B cell (primary cell): ENCODE measurements around the gene STXBP6. TPM values are rescaled to one million over a fixed set of nuclear protein-coding genes. Genes with fewer than 3 reads are reported as not detected.

Source experiments
- ATAC-seq: fragments of 200-7000 bp; cut with Tn5 transposase; one replicate; pipeline ENCODE4 v1.10.0; 2021; ENCODE audit warnings: low read depth, mild to moderate bottlenecking, moderate number of reproducible peaks, moderate library complexity
- CTCF ChIA-PET: fragments of 350-600 bp; sonication (Branson Sonifier 250); formaldehyde crosslinking; loops from one replicate; lab custom pipeline; 2021; ENCODE audit warnings: antibody characterized with exemption, inconsistent platforms; lab: Charles Lee
- POLR2A ChIA-PET: fragments of 350-600 bp; sonication (Branson Sonifier 250); formaldehyde crosslinking; loops from one replicate; lab custom pipeline; 2021; ENCODE audit warnings: antibody characterized with exemption; lab: Charles Lee
- DNase-seq: peaks from one replicate; pipeline ENCODE4 v3.0.0; 2013
- H2AFZ ChIP-seq: 2 replicates; pipeline ENCODE4 v1.6.1; 2012; ENCODE audit warnings: mild to moderate bottlenecking, low read depth, low read length; ENCODE audit not compliant: insufficient read depth, poor library complexity, severe bottlenecking
- H3K27ac ChIP-seq, 2 donors: 1 replicate in 1 of 2; 2 replicates in 1 of 2; pipeline ENCODE4 v1.5.1; 2012 to 2013; ENCODE audit warnings: low read length in 2 of 2, mild to moderate bottlenecking in 2 of 2, moderate library complexity in 1 of 2
- H3K27me3 ChIP-seq, 4 experiments: fragments of 200-600 bp in 1 of 4; sonication (generic) in 1 of 4; replicated peaks in 1 of 4; 1 replicate in 2 of 4; 2 replicates in 2 of 4; pipeline versions ENCODE4 v1.6.1 to v1.7.0; 2013 to 2016; ENCODE audit warnings: low read length in 3 of 4, mild to moderate bottlenecking in 2 of 4, mixed read lengths in 1 of 4, moderate library complexity in 1 of 4; ENCODE audit not compliant: insufficient read depth in 4 of 4, control insufficient read depth in 3 of 4; ENCODE audit errors: control extremely low read depth in 1 of 4
- H3K36me3 ChIP-seq, 2 experiments: replicated peaks in 1 of 2; 1 replicate in 1 of 2; 2 replicates in 1 of 2; pipeline versions ENCODE4 v1.6.1 to v1.7.1; 2013; ENCODE audit warnings: low read length in 1 of 2; ENCODE audit not compliant: insufficient read depth in 2 of 2, control insufficient read depth in 1 of 2; ENCODE audit errors: control extremely low read depth in 1 of 2, extremely low read depth in 1 of 2
- H3K4me1 ChIP-seq, 2 donors: fragments of 200-600 bp in 1 of 2; sonication (generic) in 1 of 2; 1 replicate in 1 of 2; 2 replicates in 1 of 2; pipeline versions ENCODE4 v1.5.1 to v1.6.1; 2013 to 2017; ENCODE audit warnings: low read length in 2 of 2; ENCODE audit not compliant: control insufficient read depth in 2 of 2, insufficient read depth in 2 of 2
- H3K4me2 ChIP-seq: replicated peaks from 2 replicates; pipeline ENCODE3; 2012; ENCODE audit warnings: mild to moderate bottlenecking, low read depth, low read length; ENCODE audit not compliant: poor library complexity, severe bottlenecking
- H3K4me3 ChIP-seq, 5 experiments: fragments of 200-600 bp in 1 of 5; sonication (generic) in 1 of 5; 1 replicate in 3 of 5; 2 replicates in 2 of 5; pipeline versions ENCODE4 v1.5.1 to v1.7.0; 2011 to 2016; ENCODE audit warnings: low read length in 4 of 5, mild to moderate bottlenecking in 4 of 5, low read depth in 2 of 5, control low read depth in 1 of 5, moderate library complexity in 1 of 5; ENCODE audit not compliant: insufficient read depth in 1 of 5; ENCODE audit errors: control extremely low read depth in 1 of 5, extremely low read depth in 1 of 5
- H3K79me2 ChIP-seq: fragments of 200-600 bp; sonication (generic); one replicate; pipeline ENCODE4 v1.6.0; 2016; ENCODE audit warnings: low read length; ENCODE audit not compliant: control insufficient read depth, insufficient read depth
- H3K9ac ChIP-seq: fragments of 200-600 bp; sonication (generic); 2 replicates; pipeline ENCODE4 v1.6.1; 2017; ENCODE audit warnings: mild to moderate bottlenecking, low read length, moderate library complexity
- H3K9me3 ChIP-seq, 3 donors: one replicate each; pipeline versions ENCODE4 v1.6.1 to v1.7.1; 2013; ENCODE audit warnings: low read length in 2 of 3; ENCODE audit not compliant: control insufficient read depth in 2 of 3, insufficient read depth in 1 of 3; ENCODE audit errors: control extremely low read depth in 1 of 3
- H4K20me1 ChIP-seq: 2 replicates; pipeline ENCODE4 v1.6.0; 2012; ENCODE audit warnings: mild to moderate bottlenecking, low read length; ENCODE audit not compliant: insufficient read depth, control insufficient read depth, poor library complexity, severe bottlenecking
- H3K27ac Mint-ChIP-seq: one replicate; pipeline ENCODE4 v1.8.0; 2021; ENCODE audit warnings: mixed read lengths
- H3K27me3 Mint-ChIP-seq: one replicate; pipeline ENCODE4 v1.8.0; 2021; ENCODE audit warnings: mixed read lengths
- H3K4me1 Mint-ChIP-seq: one replicate; pipeline ENCODE4 v1.8.0; 2021; ENCODE audit warnings: mixed read lengths
- H3K4me3 Mint-ChIP-seq: one replicate; pipeline ENCODE4 v1.8.0; 2021; ENCODE audit warnings: mixed read lengths
- H3K9me3 Mint-ChIP-seq: one replicate; pipeline ENCODE4 v1.8.0; 2022; ENCODE audit warnings: mixed read lengths; ENCODE audit not compliant: insufficient read depth
- EZH2 ChIP-seq: IDR thresholded peaks from 2 replicates; pipeline ENCODE4 v1.6.1; 2012; ENCODE audit warnings: borderline replicate concordance, low read depth, mild to moderate bottlenecking, moderate library complexity, low read length; ENCODE audit not compliant: insufficient read depth, poor library complexity, severe bottlenecking
- WGBS: methylation state at CpG from one replicate; pipeline ENCODE4 v1.1.5; 2013; ENCODE audit warnings: missing lambda C conversion rate; ENCODE audit not compliant: insufficient coverage; 5-methylcytosine and 5-hydroxymethylcytosine counted together
- intact Hi-C: fragments of 100-400 bp; cut with micrococcal nuclease; formaldehyde crosslinking; loops from one replicate; pipeline ENCODE4 v1.10.0; 2022
- polyA plus RNA-seq: library from polyadenylated mRNA; depleted of rRNA; stranded (reverse); fragments of >200 nt; gene quantifications from 2 replicates; pipeline ENCODE4 v1.2.3, GENCODE V29; 2012
- total RNA-seq, 2 donors: library from RNA; stranded (reverse); fragments of 120-200 nt in 1 of 2; gene quantifications; 1 replicate in 1 of 2; 2 replicates in 1 of 2; pipeline versions ENCODE4 v1.2.3 to v1.2.4, GENCODE V29; 2013 to 2022
- TF ChIP-seq, protein P1 (sequence below): fragments of 200-600 bp; IDR thresholded peaks from one replicate; pipeline ENCODE4 v1.8.0; 2022; ENCODE audit warnings: antibody characterized with exemption, mild to moderate bottlenecking

STXBP6 gene
- total and polyA plus RNA-seq, 2 donors (not counting 1 experiment from before 2014, with no cell fraction given) = 0.01 TPM; not detected in 1

DNA sequence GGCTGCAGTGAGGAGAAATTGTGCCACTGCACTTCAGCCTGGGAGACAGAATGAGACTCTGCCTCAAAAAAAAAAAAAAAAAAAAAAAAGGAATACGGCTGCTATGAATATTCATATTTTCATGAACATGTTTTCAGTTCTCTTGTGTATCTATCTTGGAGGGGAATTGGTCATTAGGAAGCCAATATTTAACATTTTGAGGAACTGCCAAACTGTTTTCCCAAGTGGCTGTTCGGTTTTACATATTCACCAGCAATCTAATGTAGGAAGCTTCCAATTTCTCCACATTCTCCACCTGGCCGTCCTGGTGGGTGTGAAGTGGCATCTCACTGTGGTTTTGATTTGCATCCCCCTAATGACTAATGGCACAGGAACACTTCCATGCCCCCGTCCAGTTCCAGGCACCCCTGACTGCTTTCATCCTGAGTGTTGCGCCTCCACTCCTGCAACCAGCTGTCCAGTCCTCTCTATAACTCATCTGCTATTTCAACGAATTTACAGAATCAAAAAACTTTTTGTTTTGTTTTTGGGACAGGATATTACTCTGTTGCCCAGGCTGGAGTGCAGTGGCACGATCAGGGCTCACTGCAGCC, 5.7 kb downstream of the STXBP6 start:
- no peaks in the 10 kb centered on the region for H3K9me3 ChIP-seq
- H3K27me3 ChIP-seq = peaks cover 0 to 15% (median 7%) of the 10 kb centered on the region in 4 experiments
- no peak overlapping the region for H3K4me2 ChIP-seq
- TF ChIP-seq, protein P1, sequence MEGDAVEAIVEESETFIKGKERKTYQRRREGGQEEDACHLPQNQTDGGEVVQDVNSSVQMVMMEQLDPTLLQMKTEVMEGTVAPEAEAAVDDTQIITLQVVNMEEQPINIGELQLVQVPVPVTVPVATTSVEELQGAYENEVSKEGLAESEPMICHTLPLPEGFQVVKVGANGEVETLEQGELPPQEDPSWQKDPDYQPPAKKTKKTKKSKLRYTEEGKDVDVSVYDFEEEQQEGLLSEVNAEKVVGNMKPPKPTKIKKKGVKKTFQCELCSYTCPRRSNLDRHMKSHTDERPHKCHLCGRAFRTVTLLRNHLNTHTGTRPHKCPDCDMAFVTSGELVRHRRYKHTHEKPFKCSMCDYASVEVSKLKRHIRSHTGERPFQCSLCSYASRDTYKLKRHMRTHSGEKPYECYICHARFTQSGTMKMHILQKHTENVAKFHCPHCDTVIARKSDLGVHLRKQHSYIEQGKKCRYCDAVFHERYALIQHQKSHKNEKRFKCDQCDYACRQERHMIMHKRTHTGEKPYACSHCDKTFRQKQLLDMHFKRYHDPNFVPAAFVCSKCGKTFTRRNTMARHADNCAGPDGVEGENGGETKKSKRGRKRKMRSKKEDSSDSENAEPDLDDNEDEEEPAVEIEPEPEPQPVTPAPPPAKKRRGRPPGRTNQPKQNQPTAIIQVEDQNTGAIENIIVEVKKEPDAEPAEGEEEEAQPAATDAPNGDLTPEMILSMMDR = no peak
- TF ChIP-seq EZH2 = no peak
- WGBS = 85% methylated on average over 2 of the region's 7 CpGs
- no peak overlapping the region for H2AFZ ChIP-seq
- no peak overlapping the region for H3K4me3 Mint-ChIP-seq
- no peak overlapping the region for H3K27ac ChIP-seq
- H4K20me1 ChIP-seq = no peaks in the 10 kb centered on the region
- H3K4me3 ChIP-seq = no peak overlapping the region
- POLR2A ChIA-PET = no interaction called here
- DNase-seq (no peak), ATAC-seq (no peak)
- H3K9ac ChIP-seq = no peak overlapping the region
- no peaks in the 10 kb centered on the region for H3K36me3 ChIP-seq
- H3K27me3 Mint-ChIP-seq = peaks cover 47% of the 10 kb centered on the region
- H3K27ac Mint-ChIP-seq = no peak overlapping the region
- H3K4me1 ChIP-seq = peaks cover 0 to under 1% of the 10 kb centered on the region in 2 donors
- no peaks in the 10 kb centered on the region for H3K79me2 ChIP-seq
- CTCF ChIA-PET = interaction anchor here (0.6 kb wide), 1 partner anchor 340 kb away, joined by 4 read pairs; no protein-coding TSS in a partner anchor
- H3K9me3 Mint-ChIP-seq = no peaks in the 10 kb centered on the region
- intact Hi-C loops = no loop called here
- peaks cover 9% of the 10 kb centered on the region for H3K4me1 Mint-ChIP-seq
